Tibial nerve (tissue), 4 donors: ENCODE results near the gene FAM13A. TPM values are rescaled to one million over a fixed set of nuclear protein-coding genes. Genes with fewer than 3 reads are reported as not detected.

Source experiments
- DNase-seq, 2 donors: peaks; one replicate each; pipeline ENCODE4 v3.0.0-alpha.2; 2019; ENCODE audit warnings: low spot score in 2 of 2
- H3K27ac ChIP-seq, 4 donors: fragments of 200-600 bp; sonication (generic) in 3 of 4; one replicate each; pipeline ENCODE4 v1.5.1; 2017 to 2019; ENCODE audit warnings: mild to moderate bottlenecking in 1 of 4
- H3K27me3 ChIP-seq, 2 donors: fragments of 200-600 bp; sonication (generic) in 1 of 2; one replicate each; pipeline versions ENCODE4 v1.5.1 to v1.6.0; 2017 to 2019
- H3K36me3 ChIP-seq, 3 donors: fragments of 200-600 bp; sonication (generic); one replicate each; pipeline ENCODE4 v1.5.1; 2018 to 2019
- H3K4me1 ChIP-seq, 4 donors: fragments of 200-600 bp; sonication (generic) in 3 of 4; one replicate each; pipeline ENCODE4 v1.5.1; 2017 to 2019
- H3K4me3 ChIP-seq, 4 donors: fragments of 200-600 bp; sonication (generic) in 3 of 4; one replicate each; pipeline ENCODE4 v1.5.1; 2017 to 2019; ENCODE audit warnings: mild to moderate bottlenecking in 1 of 4, moderate library complexity in 1 of 4
- H3K9me3 ChIP-seq, 4 donors: fragments of 200-600 bp; sonication (generic) in 3 of 4; one replicate each; pipeline ENCODE4 v1.5.1; 2017 to 2019
- CTCF ChIP-seq, 5 experiments: fragments of 200-600 bp in 3 of 5; fragments of 450-650 bp in 2 of 5; sonication (generic) in 3 of 5; IDR thresholded peaks; one replicate each; pipeline ENCODE4 v1.5.1; 2016 to 2019; ENCODE audit warnings: antibody characterized with exemption in 5 of 5, mild to moderate bottlenecking in 3 of 5, moderate library complexity in 2 of 5
- EP300 ChIP-seq, 2 donors: sonication (generic); formaldehyde crosslinking; IDR thresholded peaks; one replicate each; pipeline ENCODE4 v1.6.1; 2017; ENCODE audit warnings: antibody characterized with exemption in 2 of 2, mild to moderate bottlenecking in 1 of 2
- POLR2A ChIP-seq, 2 donors: fragments of 450-650 bp; IDR thresholded peaks; one replicate each; pipeline ENCODE4 v1.6.1; 2017; ENCODE audit warnings: antibody characterized with exemption in 2 of 2, mild to moderate bottlenecking in 2 of 2, moderate library complexity in 2 of 2
- WGBS, 2 donors: methylation state at CpG; one replicate each; pipeline ENCODE4 v1.1.5; 2018; 5-methylcytosine and 5-hydroxymethylcytosine counted together
- total RNA-seq, 4 donors: library from RNA; depleted of rRNA; stranded (reverse); fragments of >200 nt; gene quantifications; one replicate each; pipeline ENCODE4 v1.1.0, GENCODE V29; 2016

FAM13A gene
- total RNA-seq, 4 donors from 2014 or later = 48.8 to 77.6 (median 58.8) TPM

- Histone ChIP-seq H3K27ac (no peak overlapping the region), H3K4me3 (no peak overlapping the region), H3K9me3 (no peaks in the 10 kb centered on the region), H3K27me3 (no peaks in the 10 kb centered on the region), H3K36me3 (no peaks in the 10 kb centered on the region), H3K4me1 (no peaks in the 10 kb centered on the region)
- DNase-seq = no peak
- WGBS, 2 donors = 87 to 89% methylated on average over 2 of the region's 2 CpGs
- TF ChIP-seq CTCF (IDR thresholded peaks at IDR 0.05) = no peak
Measured at GRCh38 chr4:89099034-89099433, 42.0 kb upstream of the FAM13A start.

GRCh38 chr4:89078300-89078699, 21.3 kb upstream of the FAM13A start:
- Histone ChIP-seq H3K27me3 (no peaks in the 10 kb centered on the region), H3K9me3 (peaks cover 0 to 20% (median 5%) of the 10 kb centered on the region in 4 donors), H3K27ac (no peak overlapping the region), H3K36me3 (no peaks in the 10 kb centered on the region), H3K4me3 (no peak overlapping the region), H3K4me1 (no peaks in the 10 kb centered on the region)
- TF ChIP-seq CTCF (IDR thresholded peaks at IDR 0.05) = no peak
- TF ChIP-seq EP300 (IDR thresholded peaks at IDR 0.05) = no peak
- TF ChIP-seq POLR2A (IDR thresholded peaks at IDR 0.05) = no peak
- 93 to 97% methylated on average over 1 of the region's 1 CpG for WGBS, 2 donors
- no peak for DNase-seq

- Histone ChIP-seq H3K27ac (no peak overlapping the region), H3K36me3 (no peaks in the 10 kb centered on the region), H3K4me1 (no peaks in the 10 kb centered on the region), H3K9me3 (peaks cover 0 to 20% (median 5%) of the 10 kb centered on the region in 4 donors), H3K27me3 (no peaks in the 10 kb centered on the region), H3K4me3 (no peak overlapping the region)
- no peak for TF ChIP-seq CTCF (IDR thresholded peaks at IDR 0.05)
- no peak for TF ChIP-seq POLR2A (IDR thresholded peaks at IDR 0.05)
- TF ChIP-seq EP300 (IDR thresholded peaks at IDR 0.05) = no peak
- DNase-seq = no peak
Measured at GRCh38 chr4:89077761-89078160, 20.8 kb upstream of the FAM13A start.

DNA sequence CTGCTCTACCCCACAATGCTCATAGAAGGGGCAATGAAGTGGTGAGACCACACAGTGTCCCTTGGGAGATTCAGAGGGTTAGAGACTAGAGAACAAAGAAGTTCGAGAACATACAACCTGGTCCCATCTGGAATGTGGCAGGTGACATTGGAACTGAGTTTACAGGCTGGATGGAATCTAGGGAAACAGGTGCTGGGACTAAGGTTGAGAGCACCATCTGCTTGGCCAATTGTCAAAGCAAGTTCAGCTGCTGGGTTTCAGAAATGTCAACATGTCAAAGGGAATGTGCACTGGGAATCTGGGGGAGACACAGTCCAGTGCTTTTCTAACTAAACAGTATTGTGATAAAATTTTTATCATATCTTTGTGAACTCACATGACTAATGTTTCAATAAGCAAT, 15.9 kb upstream of the FAM13A start:
- WGBS, 2 donors = 90 to 94% methylated on average over 1 of the region's 1 CpG
- no peaks in the 10 kb centered on the region for H3K4me1 ChIP-seq
- no peak for DNase-seq
- no peaks in the 10 kb centered on the region for H3K36me3 ChIP-seq
- H3K4me3 ChIP-seq = no peak overlapping the region
- H3K27ac ChIP-seq = no peak overlapping the region
- H3K27me3 ChIP-seq = no peaks in the 10 kb centered on the region
- H3K9me3 ChIP-seq = peaks cover 0 to 6% (median 1%) of the 10 kb centered on the region in 4 donors
- no peak for TF ChIP-seq EP300 (IDR thresholded peaks at IDR 0.05)
- no peak for TF ChIP-seq CTCF (IDR thresholded peaks at IDR 0.05)
- TF ChIP-seq POLR2A (IDR thresholded peaks at IDR 0.05) = no peak

DNA sequence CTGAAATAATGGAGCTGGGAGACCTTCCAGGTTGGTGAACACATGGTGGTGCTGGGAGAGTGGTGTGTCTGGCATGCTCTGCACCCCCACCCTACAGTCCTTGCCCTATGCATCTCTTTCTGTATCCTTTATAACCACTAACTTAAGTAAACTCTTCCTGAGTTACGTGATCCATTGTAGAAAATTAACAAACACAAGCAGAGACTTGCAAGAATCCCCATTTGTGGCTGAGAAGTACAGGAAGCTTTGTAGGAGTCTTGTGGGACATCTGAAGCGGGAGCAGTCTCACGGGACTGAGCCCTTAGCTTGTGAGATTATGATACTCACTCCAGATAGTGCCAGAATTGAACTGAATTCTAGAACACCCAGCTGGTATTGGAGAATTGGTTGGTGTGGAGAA, 14.3 kb upstream of the FAM13A start:
- no peak for DNase-seq
- H3K27me3 ChIP-seq = no peaks in the 10 kb centered on the region
- no peaks in the 10 kb centered on the region for H3K36me3 ChIP-seq
- no peak overlapping the region for H3K4me3 ChIP-seq
- TF ChIP-seq POLR2A (IDR thresholded peaks at IDR 0.05) (no peak), CTCF (IDR thresholded peaks at IDR 0.05) (no peak), EP300 (IDR thresholded peaks at IDR 0.05) (no peak)
- H3K27ac ChIP-seq = no peak overlapping the region
- 79 to 91% methylated on average over 3 of the region's 3 CpGs for WGBS, 2 donors
- H3K4me1 ChIP-seq = peaks cover 0 to 6% (median 0%) of the 10 kb centered on the region in 4 donors
- H3K9me3 ChIP-seq = no peaks in the 10 kb centered on the region
